Cardiac muscle cell (in vitro differentiated cells and primary cell): ENCODE results near the gene PLAU. TPM values are rescaled to one million over a fixed set of nuclear protein-coding genes. Genes with fewer than 3 reads are reported as not detected.

Experiments used
- DNase-seq, 2 donors: peaks; one replicate each; pipeline versions ENCODE4 v3.0.0 to v3.0.0-alpha.2; 2010 to 2017; ENCODE audit warnings: low read depth in 1 of 2, low spot score in 1 of 2
- H3K27ac ChIP-seq: fragments of 200-600 bp; sonication (generic); 2 replicates; pipeline ENCODE4 v1.5.1; 2016
- H3K27me3 ChIP-seq: fragments of 200-600 bp; sonication (generic); 2 replicates; pipeline ENCODE4 v1.6.0; 2016; ENCODE audit warnings: control low read depth
- H3K36me3 ChIP-seq: fragments of 200-600 bp; sonication (generic); 2 replicates; pipeline ENCODE4 v1.5.1; 2016; ENCODE audit warnings: control low read depth
- H3K4me1 ChIP-seq: fragments of 200-600 bp; sonication (generic); 2 replicates; pipeline ENCODE4 v1.8.1; 2017; ENCODE audit warnings: low read depth, mild to moderate bottlenecking, mixed run types
- H3K4me3 ChIP-seq: fragments of 200-600 bp; sonication (generic); 2 replicates; pipeline ENCODE4 v1.5.1; 2016; ENCODE audit warnings: mild to moderate bottlenecking
- H3K9me3 ChIP-seq: fragments of 200-600 bp; sonication (generic); 2 replicates; pipeline ENCODE4 v1.5.1; 2017; ENCODE audit warnings: low read depth, mild to moderate bottlenecking, control low read depth
- polyA plus RNA-seq: library from polyadenylated mRNA; unstranded; fragments of >200 nt; fragmentation: Nextera tagmentation; extraction: Ambion mirVana; gene quantifications from 2 replicates; pipeline ENCODE4 v1.2.1, GENCODE V29; 2016
- total RNA-seq: library from RNA; depleted of rRNA; stranded (reverse); fragments of >200 nt; gene quantifications from 2 replicates; pipeline ENCODE4 v1.2.3, GENCODE V29; 2016
- TF ChIP-seq, protein P1 (sequence below): IDR thresholded peaks from 2 replicates; pipeline ENCODE4 v1.5.1; 2012; ENCODE audit warnings: low read depth, mild to moderate bottlenecking, low read length

Gene PLAU
- total and polyA plus RNA-seq, 2 experiments from 2014 or later, result 3.8 to 4.1 TPM

GRCh38 chr10:73931767-73932619 lies 21.1 kb downstream of the PLAU start:
- no peaks in the 10 kb centered on the region for H3K36me3 ChIP-seq
- no peak for DNase-seq
- no peak overlapping the region for H3K4me3 ChIP-seq
- H3K27ac ChIP-seq, result no peak overlapping the region
- H3K27me3 ChIP-seq, result no peaks in the 10 kb centered on the region
- peaks cover 12% of the 10 kb centered on the region for H3K4me1 ChIP-seq
- TF ChIP-seq, protein P1, sequence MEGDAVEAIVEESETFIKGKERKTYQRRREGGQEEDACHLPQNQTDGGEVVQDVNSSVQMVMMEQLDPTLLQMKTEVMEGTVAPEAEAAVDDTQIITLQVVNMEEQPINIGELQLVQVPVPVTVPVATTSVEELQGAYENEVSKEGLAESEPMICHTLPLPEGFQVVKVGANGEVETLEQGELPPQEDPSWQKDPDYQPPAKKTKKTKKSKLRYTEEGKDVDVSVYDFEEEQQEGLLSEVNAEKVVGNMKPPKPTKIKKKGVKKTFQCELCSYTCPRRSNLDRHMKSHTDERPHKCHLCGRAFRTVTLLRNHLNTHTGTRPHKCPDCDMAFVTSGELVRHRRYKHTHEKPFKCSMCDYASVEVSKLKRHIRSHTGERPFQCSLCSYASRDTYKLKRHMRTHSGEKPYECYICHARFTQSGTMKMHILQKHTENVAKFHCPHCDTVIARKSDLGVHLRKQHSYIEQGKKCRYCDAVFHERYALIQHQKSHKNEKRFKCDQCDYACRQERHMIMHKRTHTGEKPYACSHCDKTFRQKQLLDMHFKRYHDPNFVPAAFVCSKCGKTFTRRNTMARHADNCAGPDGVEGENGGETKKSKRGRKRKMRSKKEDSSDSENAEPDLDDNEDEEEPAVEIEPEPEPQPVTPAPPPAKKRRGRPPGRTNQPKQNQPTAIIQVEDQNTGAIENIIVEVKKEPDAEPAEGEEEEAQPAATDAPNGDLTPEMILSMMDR, result no peak
- H3K9me3 ChIP-seq, result no peaks in the 10 kb centered on the region

DNA sequence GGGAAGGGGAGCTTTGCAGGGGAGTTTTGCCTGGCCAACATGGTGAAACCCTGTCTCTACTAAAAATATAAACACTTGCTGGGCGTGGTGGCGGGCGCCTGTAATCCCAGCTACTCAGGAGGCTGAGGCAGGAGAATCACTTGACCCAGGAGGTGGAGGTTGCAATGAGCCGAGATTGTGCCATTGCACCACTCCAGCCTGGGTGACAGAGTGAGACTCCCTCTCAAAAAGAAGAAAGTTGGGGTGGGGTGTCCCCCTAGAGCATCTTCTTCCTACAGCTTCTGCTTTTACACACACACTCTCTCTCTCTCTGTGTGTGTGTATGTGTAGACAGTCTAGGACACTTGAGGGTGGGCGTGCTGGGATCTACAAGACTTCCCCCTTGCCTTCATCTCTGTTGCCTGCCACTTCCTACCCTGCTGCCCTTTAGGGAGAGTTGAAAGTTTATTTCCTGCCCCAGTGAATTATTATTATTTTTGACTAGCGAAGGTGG lies 21.7 kb downstream of the PLAU start:
- no peak for DNase-seq
- no peak overlapping the region for H3K4me3 ChIP-seq
- H3K9me3 ChIP-seq, result no peaks in the 10 kb centered on the region
- TF ChIP-seq, protein P1, result no peak
- H3K27me3 ChIP-seq, result no peaks in the 10 kb centered on the region
- H3K4me1 ChIP-seq, result peaks cover 12% of the 10 kb centered on the region
- no peak overlapping the region for H3K27ac ChIP-seq
- H3K36me3 ChIP-seq, result no peaks in the 10 kb centered on the region

DNA sequence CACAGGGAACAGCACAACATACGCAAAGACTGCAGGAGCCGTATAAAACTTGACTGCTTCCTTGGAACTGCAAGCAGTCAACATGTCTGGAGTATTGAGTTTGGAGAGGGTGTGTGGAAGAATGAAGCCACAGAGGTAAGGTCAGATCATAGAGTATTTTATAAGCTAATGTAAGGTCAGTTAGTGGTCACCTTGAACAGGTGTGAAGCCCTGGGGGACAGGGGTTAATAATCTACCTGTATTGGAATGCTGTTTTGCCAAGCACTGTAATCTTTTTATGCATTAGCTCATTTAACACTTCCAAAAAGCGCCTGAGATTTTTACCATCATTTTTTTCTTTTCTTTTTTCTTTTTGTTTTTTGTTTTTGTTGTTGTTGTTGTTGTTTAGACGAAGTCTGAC lies 23.1 kb downstream of the PLAU start:
- Histone ChIP-seq H3K9me3 (no peaks in the 10 kb centered on the region), H3K36me3 (no peaks in the 10 kb centered on the region), H3K27me3 (no peaks in the 10 kb centered on the region), H3K4me3 (no peak overlapping the region), H3K4me1 (peaks cover 12% of the 10 kb centered on the region), H3K27ac (no peak overlapping the region)
- no peak for DNase-seq
- TF ChIP-seq, protein P1, result no peak

DNA sequence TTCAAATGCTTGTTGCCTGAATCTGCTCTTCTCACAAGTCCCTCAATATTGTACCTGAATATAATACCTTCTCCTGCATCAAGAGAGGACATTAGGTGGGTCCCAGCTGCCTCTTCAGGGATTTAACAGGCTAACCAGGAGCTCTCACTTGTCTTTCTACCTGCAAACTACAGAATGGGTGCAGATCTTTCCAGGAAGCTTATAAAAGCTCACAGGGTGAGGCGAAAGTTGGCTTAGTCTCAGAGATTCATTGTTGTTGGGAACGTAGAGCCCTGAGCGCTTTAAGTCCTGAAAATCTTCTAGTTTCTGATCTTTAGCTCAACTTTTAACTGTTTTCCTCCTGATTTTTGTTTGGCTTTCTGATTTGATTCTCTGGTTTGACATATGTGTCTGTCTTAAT lies 25.0 kb downstream of the PLAU start:
- TF ChIP-seq, protein P1, result no peak
- peaks cover 6% of the 10 kb centered on the region for H3K4me1 ChIP-seq
- no peaks in the 10 kb centered on the region for H3K36me3 ChIP-seq
- no peaks in the 10 kb centered on the region for H3K9me3 ChIP-seq
- DNase-seq, result no peak
- H3K27ac ChIP-seq, result no peak overlapping the region
- H3K27me3 ChIP-seq, result no peaks in the 10 kb centered on the region
- H3K4me3 ChIP-seq, result no peak overlapping the region

- H3K36me3 ChIP-seq, result no peaks in the 10 kb centered on the region
- no peaks in the 10 kb centered on the region for H3K9me3 ChIP-seq
- H3K4me1 ChIP-seq, result peaks cover 7% of the 10 kb centered on the region
- TF ChIP-seq, protein P1, result no peak
- H3K27ac ChIP-seq, result no peak overlapping the region
- H3K27me3 ChIP-seq, result no peaks in the 10 kb centered on the region
- peak in 1 of 2 donors; percentile 57 for DNase-seq
- no peak overlapping the region for H3K4me3 ChIP-seq
Observed at GRCh38 chr10:73937333-73938043, 26.6 kb downstream of the PLAU start.
